ENCODE results near the gene CDK6. TPM values are rescaled to one million over a fixed set of nuclear protein-coding genes. Genes with fewer than 3 reads are reported as not detected.

CDK6 gene
- total and polyA plus RNA-seq, 9 of the 15 experiments (the other 6 are each of a cell fraction or from before 2014, with no cell fraction given), result 7.6 to 109 (median 44.4) TPM

DNA sequence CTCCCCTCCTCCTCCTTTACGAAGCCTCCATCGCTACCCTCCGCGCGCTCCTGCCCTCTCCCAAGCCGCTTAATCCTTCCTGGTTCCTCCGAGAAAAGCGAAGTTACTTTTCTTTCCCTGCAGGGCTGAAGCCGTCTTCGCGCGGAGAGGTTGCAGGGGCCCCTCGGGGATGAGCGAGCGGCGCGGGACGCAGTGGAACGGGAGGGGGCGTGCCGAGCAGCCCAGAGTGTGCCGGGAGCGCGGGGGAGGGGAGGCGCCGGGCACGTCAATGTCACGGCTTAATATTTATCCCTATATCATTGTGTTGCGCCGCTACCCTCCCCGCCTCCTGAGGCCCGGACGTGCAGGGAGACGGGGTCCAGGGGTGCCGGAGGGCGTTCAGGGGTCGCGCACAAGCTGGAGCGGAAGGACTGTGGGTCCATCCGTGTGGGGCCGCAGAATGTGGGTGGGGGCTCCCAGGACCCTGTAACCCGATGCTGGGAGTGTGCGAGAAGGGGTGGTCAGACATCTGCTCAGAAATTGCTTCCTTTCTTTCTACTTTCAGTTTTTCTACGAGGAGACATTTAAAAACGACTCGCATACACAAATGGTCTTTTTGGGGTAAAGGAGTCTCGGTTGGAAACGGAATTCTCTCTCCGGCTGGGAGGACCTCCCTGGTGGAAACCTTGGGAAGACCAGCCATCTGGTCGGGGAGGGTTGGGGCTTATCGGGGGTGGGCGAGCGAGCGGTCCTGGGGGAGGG, 2.4 kb downstream of the CDK6 start (continued):
- TF ChIP-seq, protein P1, sequence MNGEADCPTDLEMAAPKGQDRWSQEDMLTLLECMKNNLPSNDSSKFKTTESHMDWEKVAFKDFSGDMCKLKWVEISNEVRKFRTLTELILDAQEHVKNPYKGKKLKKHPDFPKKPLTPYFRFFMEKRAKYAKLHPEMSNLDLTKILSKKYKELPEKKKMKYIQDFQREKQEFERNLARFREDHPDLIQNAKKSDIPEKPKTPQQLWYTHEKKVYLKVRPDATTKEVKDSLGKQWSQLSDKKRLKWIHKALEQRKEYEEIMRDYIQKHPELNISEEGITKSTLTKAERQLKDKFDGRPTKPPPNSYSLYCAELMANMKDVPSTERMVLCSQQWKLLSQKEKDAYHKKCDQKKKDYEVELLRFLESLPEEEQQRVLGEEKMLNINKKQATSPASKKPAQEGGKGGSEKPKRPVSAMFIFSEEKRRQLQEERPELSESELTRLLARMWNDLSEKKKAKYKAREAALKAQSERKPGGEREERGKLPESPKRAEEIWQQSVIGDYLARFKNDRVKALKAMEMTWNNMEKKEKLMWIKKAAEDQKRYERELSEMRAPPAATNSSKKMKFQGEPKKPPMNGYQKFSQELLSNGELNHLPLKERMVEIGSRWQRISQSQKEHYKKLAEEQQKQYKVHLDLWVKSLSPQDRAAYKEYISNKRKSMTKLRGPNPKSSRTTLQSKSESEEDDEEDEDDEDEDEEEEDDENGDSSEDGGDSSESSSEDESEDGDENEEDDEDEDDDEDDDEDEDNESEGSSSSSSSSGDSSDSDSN (IDR thresholded peaks at IDR 0.05; ENCODE audit: borderline replicate concordance in 1 of 2, low read depth in 2 of 2, low read length in 2 of 2), result 0 out of 4 replicates have a peak, but pooled peaks of 1 of the 2 experiments have one; percentile 23
- TF ChIP-seq MEIS2 (IDR thresholded peaks at IDR 0.05; ENCODE audit: partially characterized antibody) (peak; percentile 71), SUPT5H (IDR thresholded peaks at IDR 0.05) (0 out of 2 replicates have a peak, but pooled peaks have one; percentile 22), HDAC1 (IDR thresholded peaks at IDR 0.05) (0 out of 4 replicates have a peak, but pooled peaks of 1 of the 2 experiments have one; percentile 27), HNRNPLL (IDR thresholded peaks at IDR 0.05; ENCODE audit: low read depth, low read length, poor library complexity, severe bottlenecking) (peak; percentile 7), SP1 (CRISPR knock-in tag; IDR thresholded peaks at IDR 0.05) (no peak), POLR2G (IDR thresholded peaks at IDR 0.05; ENCODE audit: low read depth, low read length) (peak; percentile 54; the same call in 1 of the 2 replicates), CBX3 (IDR thresholded peaks at IDR 0.05; ENCODE audit: borderline replicate concordance in 1 of 2, low read length in 2 of 2) (peak in 1 of 2 experiments; percentile 32; a peak in 1 of 3 replicates), PRPF4 (IDR thresholded peaks at IDR 0.05; ENCODE audit: insufficient read depth, low read depth, low read length, poor library complexity, severe bottlenecking) (peak; percentile 35), TRIM24 (IDR thresholded peaks at IDR 0.05) (peak in 1 of 2 experiments; percentile 55; a peak in 1 of 4 replicates), CCNT2 (IDR thresholded peaks at IDR 0.05; ENCODE audit: borderline replicate concordance, extremely low read depth, insufficient read length, low read depth, low read length) (peak; percentile 59)
- TF ChIP-seq, protein P2, sequence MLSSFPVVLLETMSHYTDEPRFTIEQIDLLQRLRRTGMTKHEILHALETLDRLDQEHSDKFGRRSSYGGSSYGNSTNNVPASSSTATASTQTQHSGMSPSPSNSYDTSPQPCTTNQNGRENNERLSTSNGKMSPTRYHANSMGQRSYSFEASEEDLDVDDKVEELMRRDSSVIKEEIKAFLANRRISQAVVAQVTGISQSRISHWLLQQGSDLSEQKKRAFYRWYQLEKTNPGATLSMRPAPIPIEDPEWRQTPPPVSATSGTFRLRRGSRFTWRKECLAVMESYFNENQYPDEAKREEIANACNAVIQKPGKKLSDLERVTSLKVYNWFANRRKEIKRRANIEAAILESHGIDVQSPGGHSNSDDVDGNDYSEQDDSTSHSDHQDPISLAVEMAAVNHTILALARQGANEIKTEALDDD (IDR thresholded peaks at IDR 0.05), result no peak
- TF ChIP-seq, protein P3, sequence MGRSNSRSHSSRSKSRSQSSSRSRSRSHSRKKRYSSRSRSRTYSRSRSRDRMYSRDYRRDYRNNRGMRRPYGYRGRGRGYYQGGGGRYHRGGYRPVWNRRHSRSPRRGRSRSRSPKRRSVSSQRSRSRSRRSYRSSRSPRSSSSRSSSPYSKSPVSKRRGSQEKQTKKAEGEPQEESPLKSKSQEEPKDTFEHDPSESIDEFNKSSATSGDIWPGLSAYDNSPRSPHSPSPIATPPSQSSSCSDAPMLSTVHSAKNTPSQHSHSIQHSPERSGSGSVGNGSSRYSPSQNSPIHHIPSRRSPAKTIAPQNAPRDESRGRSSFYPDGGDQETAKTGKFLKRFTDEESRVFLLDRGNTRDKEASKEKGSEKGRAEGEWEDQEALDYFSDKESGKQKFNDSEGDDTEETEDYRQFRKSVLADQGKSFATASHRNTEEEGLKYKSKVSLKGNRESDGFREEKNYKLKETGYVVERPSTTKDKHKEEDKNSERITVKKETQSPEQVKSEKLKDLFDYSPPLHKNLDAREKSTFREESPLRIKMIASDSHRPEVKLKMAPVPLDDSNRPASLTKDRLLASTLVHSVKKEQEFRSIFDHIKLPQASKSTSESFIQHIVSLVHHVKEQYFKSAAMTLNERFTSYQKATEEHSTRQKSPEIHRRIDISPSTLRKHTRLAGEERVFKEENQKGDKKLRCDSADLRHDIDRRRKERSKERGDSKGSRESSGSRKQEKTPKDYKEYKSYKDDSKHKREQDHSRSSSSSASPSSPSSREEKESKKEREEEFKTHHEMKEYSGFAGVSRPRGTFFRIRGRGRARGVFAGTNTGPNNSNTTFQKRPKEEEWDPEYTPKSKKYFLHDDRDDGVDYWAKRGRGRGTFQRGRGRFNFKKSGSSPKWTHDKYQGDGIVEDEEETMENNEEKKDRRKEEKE (IDR thresholded peaks at IDR 0.05; ENCODE audit: borderline replicate concordance in 1 of 2, control insufficient read depth in 1 of 2, low read depth in 2 of 2, low read length in 1 of 2), result 0 out of 4 replicates have a peak, but pooled peaks of 1 of the 2 experiments have one; percentile 10
- TF ChIP-seq, protein P4, sequence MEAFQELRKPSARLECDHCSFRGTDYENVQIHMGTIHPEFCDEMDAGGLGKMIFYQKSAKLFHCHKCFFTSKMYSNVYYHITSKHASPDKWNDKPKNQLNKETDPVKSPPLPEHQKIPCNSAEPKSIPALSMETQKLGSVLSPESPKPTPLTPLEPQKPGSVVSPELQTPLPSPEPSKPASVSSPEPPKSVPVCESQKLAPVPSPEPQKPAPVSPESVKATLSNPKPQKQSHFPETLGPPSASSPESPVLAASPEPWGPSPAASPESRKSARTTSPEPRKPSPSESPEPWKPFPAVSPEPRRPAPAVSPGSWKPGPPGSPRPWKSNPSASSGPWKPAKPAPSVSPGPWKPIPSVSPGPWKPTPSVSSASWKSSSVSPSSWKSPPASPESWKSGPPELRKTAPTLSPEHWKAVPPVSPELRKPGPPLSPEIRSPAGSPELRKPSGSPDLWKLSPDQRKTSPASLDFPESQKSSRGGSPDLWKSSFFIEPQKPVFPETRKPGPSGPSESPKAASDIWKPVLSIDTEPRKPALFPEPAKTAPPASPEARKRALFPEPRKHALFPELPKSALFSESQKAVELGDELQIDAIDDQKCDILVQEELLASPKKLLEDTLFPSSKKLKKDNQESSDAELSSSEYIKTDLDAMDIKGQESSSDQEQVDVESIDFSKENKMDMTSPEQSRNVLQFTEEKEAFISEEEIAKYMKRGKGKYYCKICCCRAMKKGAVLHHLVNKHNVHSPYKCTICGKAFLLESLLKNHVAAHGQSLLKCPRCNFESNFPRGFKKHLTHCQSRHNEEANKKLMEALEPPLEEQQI (IDR thresholded peaks at IDR 0.05), result peak; percentile 74; the same call in 1 of the 2 replicates

All from K562 (cell line).